HG02642 (cell line): ENCODE data around the gene CRHR1.
"Not testable (repeated sequence)": the region's sequence is repeated elsewhere in the genome, so short reads cannot be mapped to it uniquely, and the experiment has no call there.

Source experiments
- ATAC-seq: cut with Tn5 transposase; IDR thresholded peaks from one replicate; pipeline ENCODE4 v1.9.1; 2021; ENCODE audit warnings: mild to moderate bottlenecking; ENCODE audit not compliant: unreplicated experiment, poor library complexity

The CRHR1 gene

GRCh38 chr17:45784293-45784740, at the start of gene CRHR1:
TSS of gene CRHR1 (plus strand) at chr17:45784320. CDS start at chr17:45784545, 225 bp downstream.
- no peak for ATAC-seq

GRCh38 chr17:45734598-45734997, 49.5 kb upstream of the CRHR1 start:
- no peak for ATAC-seq

DNA sequence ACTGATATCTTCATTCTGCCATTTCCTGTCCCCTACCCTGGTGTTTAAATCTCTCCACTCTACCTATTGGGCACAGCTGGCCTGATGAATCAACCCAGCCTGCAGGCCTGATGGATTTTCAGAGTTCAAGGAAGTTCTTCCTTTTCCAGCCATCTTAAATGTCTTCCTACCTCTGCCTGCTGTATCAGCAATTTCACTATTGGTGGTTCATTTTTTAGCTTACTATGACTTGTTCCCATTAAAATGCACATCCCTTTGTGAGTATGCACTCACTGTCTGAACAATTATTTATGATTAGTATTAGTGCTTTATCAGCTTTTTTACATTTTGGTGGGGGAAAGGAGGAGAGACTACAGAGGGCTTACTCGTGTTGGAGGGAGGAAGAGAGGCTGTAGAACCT, 48.6 kb upstream of the CRHR1 start:
- no peak for ATAC-seq

DNA sequence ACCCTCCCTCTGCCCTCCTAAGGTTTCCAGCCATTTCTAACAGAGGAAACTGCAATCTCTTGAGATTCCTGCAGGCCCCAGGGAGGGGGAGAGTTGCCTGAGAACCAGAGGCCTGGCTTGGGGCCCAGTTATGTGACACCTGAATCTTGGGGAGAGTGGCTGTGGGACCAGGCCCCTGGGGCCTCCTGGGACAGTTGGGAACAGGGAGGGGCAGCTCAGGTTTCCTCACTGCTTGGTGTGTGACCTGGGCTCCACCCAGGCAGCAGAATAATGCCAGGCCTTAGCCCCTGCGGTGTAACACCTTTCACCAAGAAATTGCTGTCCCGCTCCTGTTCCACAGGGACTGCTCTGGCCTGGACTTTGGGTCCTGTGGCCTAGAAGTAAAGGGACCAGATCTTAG, 44.3 kb upstream of the CRHR1 start:
- ATAC-seq, result no peak

DNA sequence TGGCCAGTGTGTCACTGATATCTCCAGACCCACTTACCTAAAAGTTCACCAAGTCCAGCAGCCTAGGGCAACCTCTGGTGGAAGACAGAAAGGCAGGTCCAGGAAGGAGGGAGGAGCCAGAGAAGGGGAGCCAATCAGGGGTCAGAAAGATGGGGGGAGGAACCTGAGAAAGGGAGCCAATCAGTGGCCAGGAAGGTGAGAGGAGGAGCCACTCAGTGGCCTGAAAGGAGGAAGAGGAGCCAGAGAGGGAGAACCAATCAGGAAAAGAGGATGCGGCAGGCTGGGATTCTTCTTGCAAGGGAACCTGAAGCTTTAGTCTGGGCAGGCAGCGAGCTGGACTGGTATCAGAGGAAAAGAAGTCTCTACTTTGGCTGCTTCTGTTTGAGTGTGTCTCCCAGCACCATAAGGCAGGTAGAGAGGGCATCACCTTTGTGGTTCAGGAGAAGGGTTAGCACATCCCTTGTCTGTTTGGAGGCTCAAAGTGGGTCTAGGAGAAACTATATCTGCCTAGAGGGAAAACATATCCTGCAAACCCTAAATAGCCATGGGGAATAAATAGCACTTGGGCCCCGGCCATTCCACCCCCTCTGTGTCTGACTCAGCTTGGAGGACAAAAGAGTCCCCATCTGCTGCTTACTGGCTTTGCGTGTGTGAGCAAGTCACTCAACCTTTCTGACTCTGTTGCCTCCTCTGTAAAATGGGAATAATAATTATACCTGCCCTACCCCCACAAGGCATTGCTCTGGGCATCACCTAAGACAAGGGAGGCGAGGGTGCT, 43.4 kb upstream of the CRHR1 start:
- ATAC-seq, result no peak

DNA sequence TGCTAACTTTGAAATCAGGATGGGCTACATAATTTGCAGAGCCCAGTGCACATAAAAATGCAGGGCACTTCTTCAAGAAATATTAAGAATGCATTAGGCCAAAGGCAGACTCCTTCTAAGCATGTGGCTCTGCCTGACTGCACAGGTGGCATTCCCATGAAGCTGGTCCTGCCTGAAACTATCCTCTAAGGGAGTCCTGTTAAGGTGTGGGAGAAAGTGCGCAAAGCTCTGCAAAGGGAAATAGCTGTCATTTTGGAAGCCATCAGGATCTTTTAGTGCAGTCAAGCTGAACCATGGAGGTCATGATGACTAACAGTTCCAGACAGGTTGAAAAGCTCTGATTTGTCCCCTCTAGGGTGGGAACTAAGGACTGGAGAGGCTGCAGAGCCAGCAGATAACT, 41.9 kb upstream of the CRHR1 start:
- no peak for ATAC-seq

- no peak for ATAC-seq
These were observed 40.3 kb upstream of the CRHR1 start for GRCh38 chr17:45743626-45744326.

- not testable (repeated sequence) for ATAC-seq
These were observed 39.3 kb upstream of the CRHR1 start for GRCh38 chr17:45744826-45745225.

DNA sequence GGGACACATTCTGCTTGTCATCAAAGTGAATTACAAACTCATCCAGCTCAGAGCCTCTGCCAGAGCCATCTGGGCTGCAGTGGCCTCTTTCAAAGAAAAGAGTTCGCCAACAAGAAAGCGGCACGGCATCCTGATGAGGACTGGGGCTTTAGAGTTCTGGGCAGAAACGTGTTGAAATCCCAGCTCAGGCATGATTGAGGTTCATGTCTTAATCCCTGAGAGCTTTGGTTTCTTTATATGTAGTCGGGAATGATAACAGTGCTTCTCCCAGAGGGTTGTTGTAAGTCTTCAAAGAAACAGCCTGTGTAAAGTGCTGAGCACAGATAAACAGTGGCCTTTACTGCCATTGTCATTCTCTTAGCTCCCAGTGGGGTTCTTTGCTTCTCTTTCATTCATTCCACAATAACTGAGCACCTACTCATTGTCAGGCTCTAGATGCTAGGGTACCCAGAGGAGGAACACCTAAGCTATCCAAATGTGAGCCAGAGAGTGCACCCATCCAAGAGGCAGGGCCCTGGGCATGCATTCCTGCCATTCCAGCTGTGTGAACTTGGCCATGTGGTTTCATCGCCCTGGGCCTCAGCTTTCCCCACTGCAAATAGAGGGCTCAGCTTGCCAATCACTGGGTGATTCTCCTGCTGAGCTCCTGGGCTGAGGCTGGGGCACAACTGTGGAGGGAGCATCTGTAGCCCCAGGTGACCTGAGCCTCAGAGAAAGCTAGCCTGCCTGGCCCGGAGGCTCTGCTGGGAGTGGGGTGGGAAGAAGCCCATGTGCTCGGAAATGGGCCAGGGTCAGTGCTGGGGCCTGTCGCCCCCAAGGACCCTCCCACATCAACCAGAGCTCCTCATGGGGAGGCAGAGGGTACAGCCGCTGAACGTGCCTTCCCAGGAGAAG, 38.3 kb upstream of the CRHR1 start:
- no peak for ATAC-seq

DNA sequence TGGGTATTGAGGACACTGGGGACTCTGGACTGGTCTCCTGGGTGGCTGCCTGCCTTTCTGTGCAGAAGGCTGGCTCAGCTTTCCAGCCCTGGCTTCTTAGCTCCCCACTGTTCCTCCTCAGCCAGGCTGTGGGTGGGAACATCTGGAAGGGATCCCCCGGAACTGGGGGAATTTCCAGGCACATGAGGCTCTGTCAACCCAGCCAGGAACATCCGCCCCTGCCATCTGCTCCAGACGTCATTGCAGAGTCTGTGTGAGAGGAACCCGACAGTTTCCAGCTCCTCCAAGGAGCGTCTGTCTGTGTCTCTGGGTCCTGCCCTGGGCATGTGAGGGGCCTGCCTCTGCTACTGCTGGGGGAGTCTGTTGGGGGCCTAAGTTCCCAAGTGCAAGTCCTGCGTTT, 36.2 kb upstream of the CRHR1 start:
- no peak for ATAC-seq

- ATAC-seq, result no peak
These were observed 35.3 kb upstream of the CRHR1 start for GRCh38 chr17:45748731-45749310.

GRCh38 chr17:45749831-45750335, 34.2 kb upstream of the CRHR1 start:
- ATAC-seq, result no peak

DNA sequence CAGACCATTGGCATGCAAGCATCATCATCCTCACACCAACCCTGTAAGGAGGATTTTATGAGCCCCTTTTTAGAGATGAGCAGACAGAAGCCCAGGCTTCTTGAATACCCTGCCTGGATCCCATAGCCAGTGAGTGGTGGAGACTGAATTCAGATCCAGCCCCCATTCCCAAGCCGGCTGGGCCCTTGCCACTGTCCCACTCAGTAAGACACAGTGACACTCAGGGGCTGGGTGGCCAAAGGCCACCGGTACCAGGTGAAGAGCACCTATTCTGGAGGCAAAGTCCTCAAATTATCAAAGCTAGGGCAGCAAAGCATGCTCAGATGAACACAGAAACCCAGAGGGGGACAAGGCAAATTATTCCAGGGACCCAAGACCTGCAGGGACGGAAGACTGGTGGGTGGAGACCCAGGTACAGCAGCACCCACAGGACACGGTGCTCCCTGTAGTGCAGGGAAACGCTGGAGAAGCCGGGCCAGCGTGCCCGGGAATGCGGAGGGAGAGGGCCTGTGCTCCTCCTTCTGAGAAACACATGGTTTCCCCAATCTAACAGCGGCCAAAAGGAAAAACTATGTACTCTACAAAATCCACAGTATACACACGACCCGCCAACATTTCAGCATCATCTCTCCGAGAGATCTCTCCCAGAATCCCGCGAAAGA, 33.2 kb upstream of the CRHR1 start:
- no peak for ATAC-seq

- no peak for ATAC-seq
These were observed 32.7 kb upstream of the CRHR1 start for GRCh38 chr17:45751466-45751865.

GRCh38 chr17:45752246-45752645, 31.9 kb upstream of the CRHR1 start:
- ATAC-seq, result no peak

- ATAC-seq, result no peak
These were observed 30.4 kb upstream of the CRHR1 start for GRCh38 chr17:45753645-45754225.

GRCh38 chr17:45755050-45755449, 29.1 kb upstream of the CRHR1 start:
- no peak for ATAC-seq

GRCh38 chr17:45756266-45756991, 27.7 kb upstream of the CRHR1 start:
- ATAC-seq, result no peak
